ENCODE measurements around the gene OCA2. TPM values are rescaled to one million over a fixed set of nuclear protein-coding genes. Genes with fewer than 3 reads are reported as not detected.
"Not testable (repeated sequence)": the region's sequence is repeated elsewhere in the genome, so short reads cannot be mapped to it uniquely, and the experiment has no call there.

OCA2 gene
- total RNA-seq, 2 experiments from 2014 or later: not detected

DNA sequence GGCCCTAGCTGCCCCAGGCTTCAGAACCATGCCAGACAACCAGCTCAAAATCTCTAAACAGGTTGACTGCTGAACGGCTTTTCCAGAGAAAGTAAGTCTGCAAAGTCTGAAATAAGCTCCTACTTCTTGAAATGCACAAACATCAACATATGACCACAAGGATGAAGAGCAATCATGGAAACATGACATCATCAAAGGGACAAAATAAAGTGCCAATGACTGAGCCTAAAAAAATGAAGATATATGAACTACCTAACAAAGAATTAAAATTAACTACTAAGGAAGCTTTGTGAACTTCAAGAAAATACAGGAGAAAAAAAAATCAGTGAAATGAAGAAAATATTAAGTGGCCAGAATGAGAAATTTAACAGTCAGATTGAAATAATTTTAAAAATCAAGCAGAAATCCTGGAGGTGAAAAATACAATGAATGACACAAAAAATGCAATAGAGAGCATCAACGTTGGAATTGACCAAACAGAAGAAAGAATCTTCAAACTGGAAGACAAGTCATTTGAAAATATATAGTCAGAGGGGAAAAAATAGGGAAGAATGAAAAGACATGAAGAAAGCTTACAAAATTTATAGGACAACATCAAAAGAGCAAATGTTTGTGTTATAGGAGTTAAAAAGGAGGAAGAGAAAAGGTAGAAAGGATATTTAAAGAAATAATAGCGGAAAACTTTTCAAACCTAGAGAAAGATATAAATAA lies 364.2 kb downstream of the OCA2 start:
- ChIA-PET POLR2A (no interaction called here), CTCF (no interaction called here)
- DNase-seq: no peak
- Mint-ChIP-seq H3K36me3 (ENCODE audit: low read depth) (no peaks in the 10 kb centered on the region), H3K27me3 (ENCODE audit: low read depth) (no peaks in the 10 kb centered on the region), H3K4me3 (no peak overlapping the region), H3K27ac (no peak overlapping the region), H3K4me1 (ENCODE audit: low read depth) (no peaks in the 10 kb centered on the region), H3K9me3 (ENCODE audit: insufficient read depth) (peaks cover 24% of the 10 kb centered on the region)
- ATAC-seq: no peak

DNA sequence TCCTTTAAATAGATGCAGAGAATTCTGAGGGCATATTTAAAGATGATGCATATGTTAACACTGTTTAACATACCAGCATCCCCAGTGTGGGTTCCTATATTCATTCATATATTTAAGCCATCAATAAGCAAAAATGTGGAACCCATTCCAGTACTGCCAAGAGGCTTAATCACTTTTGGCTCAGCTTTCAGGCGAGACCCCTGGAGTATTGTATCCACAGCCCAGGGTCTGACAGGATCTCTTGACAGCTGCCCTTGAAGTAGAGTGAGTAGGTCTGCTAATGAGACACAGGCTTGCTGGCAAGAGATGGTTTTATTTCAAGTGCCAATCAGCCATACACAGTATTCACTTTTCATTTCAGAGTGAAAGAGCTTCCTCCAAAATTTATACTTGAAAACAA lies 367.3 kb downstream of the OCA2 start:
- H3K9me3 Mint-ChIP-seq (ENCODE audit: insufficient read depth): peaks cover 21% of the 10 kb centered on the region
- ATAC-seq (no peak), DNase-seq (no peak)
- H3K27me3 Mint-ChIP-seq (ENCODE audit: low read depth): no peaks in the 10 kb centered on the region
- no peaks in the 10 kb centered on the region for H3K36me3 Mint-ChIP-seq (ENCODE audit: low read depth)
- H3K4me3 Mint-ChIP-seq: no peak overlapping the region
- ChIA-PET POLR2A (no interaction called here), CTCF (no interaction called here)
- H3K4me1 Mint-ChIP-seq (ENCODE audit: low read depth): no peaks in the 10 kb centered on the region
- H3K27ac Mint-ChIP-seq: no peak overlapping the region

DNA sequence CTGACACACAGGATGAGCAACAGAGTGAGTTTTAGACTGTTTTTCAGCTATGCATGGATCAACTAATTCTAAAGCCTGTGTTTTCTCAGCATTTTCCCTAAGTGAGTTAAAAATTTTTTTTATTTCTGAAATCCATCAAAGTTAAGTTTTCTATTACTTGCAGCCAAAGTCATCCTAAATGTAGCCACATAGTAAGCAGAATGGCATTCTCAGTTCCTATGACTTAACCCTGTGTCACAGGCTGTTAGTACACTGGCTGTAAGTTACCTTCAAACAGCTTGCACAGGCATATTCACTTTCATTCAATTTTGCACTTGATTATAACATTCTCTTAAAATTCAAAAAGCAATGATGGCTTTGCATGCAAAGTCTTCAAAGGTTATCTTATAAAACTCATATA lies 368.2 kb downstream of the OCA2 start:
- DNase-seq (no peak), ATAC-seq (no peak)
- ChIA-PET POLR2A (no interaction called here), CTCF (no interaction called here)
- Mint-ChIP-seq H3K27ac (no peak overlapping the region), H3K9me3 (ENCODE audit: insufficient read depth) (peaks cover 21% of the 10 kb centered on the region), H3K36me3 (ENCODE audit: low read depth) (no peaks in the 10 kb centered on the region), H3K4me1 (ENCODE audit: low read depth) (no peaks in the 10 kb centered on the region), H3K4me3 (no peak overlapping the region), H3K27me3 (ENCODE audit: low read depth) (no peaks in the 10 kb centered on the region)

DNA sequence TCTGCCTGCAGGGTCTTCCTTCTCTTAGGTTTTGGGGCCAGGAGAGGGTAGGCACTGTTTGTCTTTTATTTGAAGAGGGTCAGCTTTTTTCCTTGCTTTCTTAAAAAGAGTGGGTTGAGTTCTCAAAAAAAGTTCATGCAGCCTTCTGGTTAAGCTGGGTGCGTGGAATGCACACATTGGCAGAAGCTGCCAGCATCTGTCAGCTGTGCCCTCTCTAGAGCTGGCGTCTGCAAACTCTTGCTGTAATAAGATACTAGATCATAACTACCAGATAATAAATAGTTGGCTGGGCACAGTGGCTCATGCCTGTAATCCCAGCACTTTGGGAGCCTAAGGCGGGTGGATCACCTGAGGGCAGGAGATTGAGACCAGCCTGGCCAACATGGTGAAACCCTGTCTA lies 373.4 kb downstream of the OCA2 start:
- POLR2A ChIA-PET: no interaction called here
- DNase-seq: no peak
- H3K36me3 Mint-ChIP-seq (ENCODE audit: low read depth): no peaks in the 10 kb centered on the region
- H3K4me3 Mint-ChIP-seq: no peak overlapping the region
- H3K4me1 Mint-ChIP-seq (ENCODE audit: low read depth): no peaks in the 10 kb centered on the region
- H3K27ac Mint-ChIP-seq: no peak overlapping the region
- no peak for ATAC-seq
- H3K27me3 Mint-ChIP-seq (ENCODE audit: low read depth): no peaks in the 10 kb centered on the region
- H3K9me3 Mint-ChIP-seq (ENCODE audit: insufficient read depth): no peaks in the 10 kb centered on the region
- CTCF ChIA-PET: interaction anchor here (1.1 kb wide), 1 partner anchor 12 kb away, joined by 3 read pairs; no protein-coding TSS in a partner anchor

DNA sequence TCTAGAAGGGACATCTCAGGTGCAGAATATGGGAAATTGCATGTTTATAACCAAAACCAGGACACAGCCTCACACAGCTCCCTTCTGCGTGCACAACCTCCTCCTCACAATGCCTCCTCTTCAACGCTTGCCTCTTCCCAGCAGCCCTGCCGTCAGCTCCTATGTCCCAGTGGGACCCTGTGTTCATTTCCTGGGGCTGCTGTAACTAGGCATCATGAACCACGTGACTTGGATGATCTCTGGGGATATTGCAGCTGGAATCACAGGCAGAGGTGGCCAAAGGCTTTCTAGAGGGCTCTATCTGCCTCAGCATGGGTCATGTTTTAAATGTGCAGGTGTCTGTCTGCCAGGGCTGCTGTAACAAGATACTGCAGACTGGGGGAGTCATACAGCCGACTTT lies 375.3 kb downstream of the OCA2 start:
- ATAC-seq (no peak), DNase-seq (no peak)
- Mint-ChIP-seq H3K4me3 (no peak overlapping the region), H3K9me3 (ENCODE audit: insufficient read depth) (no peaks in the 10 kb centered on the region), H3K27ac (no peak overlapping the region), H3K4me1 (ENCODE audit: low read depth) (no peaks in the 10 kb centered on the region), H3K36me3 (ENCODE audit: low read depth) (no peaks in the 10 kb centered on the region), H3K27me3 (ENCODE audit: low read depth) (no peaks in the 10 kb centered on the region)
- ChIA-PET POLR2A (no interaction called here), CTCF (no interaction called here)

DNA sequence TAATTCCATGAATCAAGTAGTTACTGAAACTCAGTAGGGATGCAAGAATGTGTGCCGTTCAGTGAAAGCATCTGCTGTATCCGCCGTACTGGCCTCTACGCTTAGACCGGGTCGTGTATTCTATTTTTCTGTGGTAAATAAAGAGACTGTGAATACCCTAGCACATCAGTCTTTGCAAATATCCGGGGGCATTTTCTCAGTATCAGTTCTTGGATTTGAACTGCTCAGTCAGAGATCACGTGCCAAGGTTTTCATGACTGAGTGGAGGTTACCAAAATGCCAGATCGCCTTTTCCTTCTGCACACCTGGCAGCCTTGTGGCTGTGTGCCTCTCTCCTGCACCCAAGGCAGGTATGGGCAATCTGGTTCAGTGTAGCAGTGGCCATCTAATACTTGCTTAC lies 377.0 kb downstream of the OCA2 start:
- no peak for DNase-seq
- Mint-ChIP-seq H3K4me3 (no peak overlapping the region), H3K36me3 (ENCODE audit: low read depth) (no peaks in the 10 kb centered on the region), H3K9me3 (ENCODE audit: insufficient read depth) (peaks cover 5% of the 10 kb centered on the region), H3K27ac (no peak overlapping the region), H3K4me1 (ENCODE audit: low read depth) (no peaks in the 10 kb centered on the region), H3K27me3 (ENCODE audit: low read depth) (no peaks in the 10 kb centered on the region)
- no peak for ATAC-seq
- POLR2A ChIA-PET: no interaction called here
- CTCF ChIA-PET: no interaction called here

DNA sequence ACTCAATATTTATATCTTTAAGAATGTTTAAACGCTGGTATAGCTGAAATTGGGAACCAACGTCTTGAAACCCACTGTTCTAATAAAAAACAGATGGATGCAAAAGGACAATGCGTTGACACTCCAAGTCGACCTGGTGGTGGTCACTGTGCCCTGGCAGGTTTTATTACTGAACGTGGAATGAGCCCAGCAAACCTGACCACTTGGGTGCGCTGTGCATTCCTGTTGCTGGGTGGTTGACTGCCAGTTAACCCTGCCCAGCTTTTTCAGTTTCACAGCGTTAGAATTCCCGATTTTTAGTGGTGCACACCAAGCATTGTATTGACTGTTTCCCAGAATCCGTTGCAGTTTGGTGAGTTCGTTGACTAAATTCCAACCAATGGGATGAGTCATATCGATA lies 384.4 kb downstream of the OCA2 start:
- DNase-seq (no peak), ATAC-seq (no peak)
- no peak overlapping the region for H3K4me3 Mint-ChIP-seq
- H3K27me3 Mint-ChIP-seq (ENCODE audit: low read depth): no peaks in the 10 kb centered on the region
- ChIA-PET CTCF (no interaction called here), POLR2A (no interaction called here)
- H3K36me3 Mint-ChIP-seq (ENCODE audit: low read depth): no peaks in the 10 kb centered on the region
- H3K27ac Mint-ChIP-seq: no peak overlapping the region
- H3K4me1 Mint-ChIP-seq (ENCODE audit: low read depth): no peaks in the 10 kb centered on the region
- peaks cover 12% of the 10 kb centered on the region for H3K9me3 Mint-ChIP-seq (ENCODE audit: insufficient read depth)

DNA sequence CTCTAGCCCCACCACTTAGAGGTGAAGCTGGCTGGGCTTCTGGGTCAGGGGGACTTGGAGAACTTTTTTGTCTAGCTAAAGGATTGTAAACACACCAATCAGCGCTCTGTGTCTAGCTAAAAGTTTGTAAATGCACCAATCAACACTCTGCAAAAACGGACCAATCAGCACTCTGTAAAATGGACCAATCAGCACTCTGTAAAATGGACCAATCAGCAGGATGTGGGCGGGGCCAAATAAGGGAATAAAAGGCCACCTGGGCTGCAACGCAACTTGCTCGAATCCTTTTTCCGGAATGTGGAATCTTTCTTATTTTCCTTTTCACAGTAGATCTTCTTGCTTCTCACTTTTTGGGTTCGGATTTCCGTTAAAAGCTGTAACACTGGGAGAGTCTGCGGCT lies 385.3 kb downstream of the OCA2 start:
- DNase-seq; H3K27me3 Mint-ChIP-seq (ENCODE audit: low read depth); H3K36me3 Mint-ChIP-seq (ENCODE audit: low read depth); H3K4me1 Mint-ChIP-seq (ENCODE audit: low read depth); H3K27ac Mint-ChIP-seq; ATAC-seq; H3K4me3 Mint-ChIP-seq; POLR2A ChIA-PET: not testable (repeated sequence)
- peaks cover 12% of the 10 kb centered on the region for H3K9me3 Mint-ChIP-seq (ENCODE audit: insufficient read depth)
- CTCF ChIA-PET: interaction anchor here (1.0 kb wide), 1 partner anchor 13 kb away, joined by 3 read pairs; no protein-coding TSS in a partner anchor

DNA sequence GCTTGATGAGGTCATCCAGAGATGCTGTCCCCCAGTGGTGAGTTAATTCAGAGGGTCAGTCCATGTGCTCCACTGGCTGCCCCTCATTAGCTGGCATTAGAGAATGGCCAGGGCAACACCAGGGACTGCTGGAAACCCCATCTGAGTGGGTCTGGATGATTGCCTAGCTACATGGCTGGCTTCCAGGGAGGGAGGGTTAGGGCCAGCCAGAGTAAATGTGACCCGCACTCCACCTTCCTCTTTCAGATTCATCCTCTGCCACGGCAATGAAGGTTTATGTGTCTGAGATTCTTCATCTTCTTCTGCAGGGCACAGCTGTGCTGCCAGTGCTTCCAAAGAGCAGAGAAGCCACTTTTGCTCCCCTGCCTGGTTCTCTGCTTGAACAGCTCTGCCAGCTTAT lies 391.9 kb downstream of the OCA2 start:
- Mint-ChIP-seq H3K4me3 (no peak overlapping the region), H3K27ac (no peak overlapping the region), H3K27me3 (ENCODE audit: low read depth) (no peaks in the 10 kb centered on the region)

DNA sequence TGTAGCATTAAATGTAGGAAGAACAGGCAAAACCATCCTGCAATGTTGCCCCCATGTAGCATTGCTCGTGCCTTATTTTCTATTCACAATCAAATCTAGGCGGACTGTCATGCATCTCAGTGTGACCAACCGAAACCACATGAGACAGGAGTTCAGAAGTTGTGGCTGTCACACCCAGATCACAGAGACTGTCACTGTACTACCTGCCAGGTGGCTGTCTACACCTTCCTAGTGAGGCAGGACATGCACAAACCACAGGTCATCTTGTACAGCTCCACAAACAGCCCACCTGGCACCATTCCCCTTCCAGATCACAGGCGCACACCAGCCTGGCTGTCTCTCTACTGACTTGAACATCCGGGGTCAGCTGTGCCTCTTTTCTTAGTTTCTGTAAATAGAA lies 392.8 kb downstream of the OCA2 start:
- no peak overlapping the region for H3K27ac Mint-ChIP-seq
- ChIA-PET CTCF (no interaction called here), POLR2A (no interaction called here)
- H3K4me3 Mint-ChIP-seq: no peak overlapping the region
- no peaks in the 10 kb centered on the region for H3K4me1 Mint-ChIP-seq (ENCODE audit: low read depth)
- no peaks in the 10 kb centered on the region for H3K27me3 Mint-ChIP-seq (ENCODE audit: low read depth)
- H3K36me3 Mint-ChIP-seq (ENCODE audit: low read depth): no peaks in the 10 kb centered on the region
- no peak for ATAC-seq
- DNase-seq: no peak
- peaks cover 4% of the 10 kb centered on the region for H3K9me3 Mint-ChIP-seq (ENCODE audit: insufficient read depth)

More for the DNA sequence above, 391.9 kb downstream of the OCA2 start:
- H3K9me3 Mint-ChIP-seq (ENCODE audit: insufficient read depth): peaks cover 4% of the 10 kb centered on the region
- ATAC-seq (no peak), DNase-seq (no peak)
- ChIA-PET CTCF (no interaction called here), POLR2A (no interaction called here)
- no peaks in the 10 kb centered on the region for H3K36me3 Mint-ChIP-seq (ENCODE audit: low read depth)
- H3K4me1 Mint-ChIP-seq (ENCODE audit: low read depth): no peaks in the 10 kb centered on the region

DNA sequence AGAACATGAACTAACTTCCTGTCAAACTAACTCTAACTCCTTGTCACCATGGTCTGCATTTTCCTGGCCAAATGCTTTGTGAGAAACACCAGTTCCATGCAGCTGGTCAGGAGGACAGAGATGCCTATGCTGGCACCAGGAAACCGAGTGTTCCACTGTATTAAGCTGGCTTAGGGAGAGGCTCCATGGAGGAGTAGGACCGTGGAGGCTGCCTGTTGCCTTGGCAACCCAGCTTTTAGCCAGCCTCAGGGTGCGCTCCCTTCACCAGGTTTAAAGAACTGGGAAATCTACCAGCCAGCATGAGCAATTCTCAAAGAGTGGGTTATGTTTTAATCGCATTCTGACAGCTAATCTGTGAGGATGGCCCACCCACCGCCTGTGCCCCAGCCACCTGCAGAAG lies 394.1 kb downstream of the OCA2 start:
- ChIA-PET CTCF (no interaction called here), POLR2A (no interaction called here)
- no peak for DNase-seq

More for the DNA sequence above, 394.1 kb downstream of the OCA2 start:
- no peak overlapping the region for H3K27ac Mint-ChIP-seq
- H3K4me1 Mint-ChIP-seq (ENCODE audit: low read depth): no peaks in the 10 kb centered on the region
- no peaks in the 10 kb centered on the region for H3K36me3 Mint-ChIP-seq (ENCODE audit: low read depth)
- H3K9me3 Mint-ChIP-seq (ENCODE audit: insufficient read depth): peaks cover 4% of the 10 kb centered on the region
- H3K4me3 Mint-ChIP-seq: no peak overlapping the region
- no peak for ATAC-seq
- H3K27me3 Mint-ChIP-seq (ENCODE audit: low read depth): no peaks in the 10 kb centered on the region

Data from activated CD8-positive, alpha-beta T cell treated with anti-CD3 and anti-CD28 coated beads, Interleukin-2, amount 10 ng/mL, durations not matched to agents 7 days and 5 days (primary cell).